Jurkat, Clone E6-1 (cell line): ENCODE results near the gene ANKRD29.

Experiments used
- DNase-seq: peaks from one replicate; pipeline ENCODE4 v3.0.0-alpha.2; 2011; ENCODE audit warnings: low read depth, low spot score
- H3K4me3 ChIP-seq: 2 replicates; pipeline ENCODE4 v1.5.1; 2011; ENCODE audit warnings: mild to moderate bottlenecking, low read length, control low read depth, moderate library complexity

The ANKRD29 gene

GRCh38 chr18:23689031-23689615 is 26.4 kb upstream of the ANKRD29 start, which contains the start of gene LAMA3:
TSS of gene LAMA3 (plus strand) at chr18:23689453. CDS start at chr18:23689684, 231 bp downstream.
- DNase-seq = no peak
- H3K4me3 ChIP-seq = peak within 1 kb of the TSS; percentile 13

GRCh38 chr18:23688528-23688927 is 25.8 kb upstream of the ANKRD29 start:
- no peak for DNase-seq
- no peak overlapping the region for H3K4me3 ChIP-seq

GRCh38 chr18:23684515-23685197 is 21.9 kb upstream of the ANKRD29 start:
- DNase-seq = no peak

GRCh38 chr18:23683671-23684070 is 21.0 kb upstream of the ANKRD29 start:
- no peak overlapping the region for H3K4me3 ChIP-seq
- DNase-seq = no peak

More at GRCh38 chr18:23684515-23685197, 21.9 kb upstream of the ANKRD29 start:
- no peak overlapping the region for H3K4me3 ChIP-seq

GRCh38 chr18:23683155-23683554 is 20.4 kb upstream of the ANKRD29 start:
- H3K4me3 ChIP-seq = no peak overlapping the region

GRCh38 chr18:23682472-23682871 is 19.8 kb upstream of the ANKRD29 start:
- no peak overlapping the region for H3K4me3 ChIP-seq
- DNase-seq = no peak

More at GRCh38 chr18:23683155-23683554, 20.4 kb upstream of the ANKRD29 start:
- no peak for DNase-seq

GRCh38 chr18:23682045-23682444 is 19.3 kb upstream of the ANKRD29 start:
- DNase-seq = no peak
- H3K4me3 ChIP-seq = no peak overlapping the region

- no peak for DNase-seq
These were observed 13.2 kb upstream of the ANKRD29 start for GRCh38 chr18:23675896-23676295.

GRCh38 chr18:23675236-23675635 is 12.5 kb upstream of the ANKRD29 start:
- H3K4me3 ChIP-seq = no peak overlapping the region
- no peak for DNase-seq

More at GRCh38 chr18:23675896-23676295, 13.2 kb upstream of the ANKRD29 start:
- H3K4me3 ChIP-seq = no peak overlapping the region

- no peak overlapping the region for H3K4me3 ChIP-seq
- DNase-seq = no peak
These were observed 11.0 kb upstream of the ANKRD29 start for GRCh38 chr18:23673725-23674124.

- DNase-seq = no peak
- H3K4me3 ChIP-seq = no peak overlapping the region
These were observed 8.9 kb upstream of the ANKRD29 start for GRCh38 chr18:23671564-23671963.

GRCh38 chr18:23669804-23670405 is 7.2 kb upstream of the ANKRD29 start:
- no peak overlapping the region for H3K4me3 ChIP-seq
- no peak for DNase-seq

- no peak for DNase-seq
- no peak overlapping the region for H3K4me3 ChIP-seq
These were observed 6.6 kb upstream of the ANKRD29 start for GRCh38 chr18:23669202-23669766.

GRCh38 chr18:23668731-23669130 is 6.0 kb upstream of the ANKRD29 start:
- no peak for DNase-seq
- H3K4me3 ChIP-seq = no peak overlapping the region

GRCh38 chr18:23667114-23667513 is 4.4 kb upstream of the ANKRD29 start:
- H3K4me3 ChIP-seq = no peak overlapping the region
- DNase-seq = no peak

- H3K4me3 ChIP-seq = no peak overlapping the region
- DNase-seq = no peak
These were observed 2.0 kb upstream of the ANKRD29 start for GRCh38 chr18:23664674-23665073.

GRCh38 chr18:23661735-23662308 is 889 bp downstream of the ANKRD29 start:
- no peak overlapping the region for H3K4me3 ChIP-seq
- no peak for DNase-seq

- no peak overlapping the region for H3K4me3 ChIP-seq
- DNase-seq = no peak
These were observed 4.4 kb downstream of the ANKRD29 start for GRCh38 chr18:23658285-23658684.

- DNase-seq = no peak
- H3K4me3 ChIP-seq = no peak overlapping the region
These were observed 10.5 kb downstream of the ANKRD29 start for GRCh38 chr18:23652232-23652631.
